Measurements from ENCODE around the gene NDUFS6. TPM values are rescaled to one million over a fixed set of nuclear protein-coding genes. Genes with fewer than 3 reads are reported as not detected.

NDUFS6 gene
- total and polyA plus RNA-seq, 2 of the 8 experiments (the other 6 are each of a cell fraction or from before 2014, with no cell fraction given) = 72.7 to 191 TPM

DNA sequence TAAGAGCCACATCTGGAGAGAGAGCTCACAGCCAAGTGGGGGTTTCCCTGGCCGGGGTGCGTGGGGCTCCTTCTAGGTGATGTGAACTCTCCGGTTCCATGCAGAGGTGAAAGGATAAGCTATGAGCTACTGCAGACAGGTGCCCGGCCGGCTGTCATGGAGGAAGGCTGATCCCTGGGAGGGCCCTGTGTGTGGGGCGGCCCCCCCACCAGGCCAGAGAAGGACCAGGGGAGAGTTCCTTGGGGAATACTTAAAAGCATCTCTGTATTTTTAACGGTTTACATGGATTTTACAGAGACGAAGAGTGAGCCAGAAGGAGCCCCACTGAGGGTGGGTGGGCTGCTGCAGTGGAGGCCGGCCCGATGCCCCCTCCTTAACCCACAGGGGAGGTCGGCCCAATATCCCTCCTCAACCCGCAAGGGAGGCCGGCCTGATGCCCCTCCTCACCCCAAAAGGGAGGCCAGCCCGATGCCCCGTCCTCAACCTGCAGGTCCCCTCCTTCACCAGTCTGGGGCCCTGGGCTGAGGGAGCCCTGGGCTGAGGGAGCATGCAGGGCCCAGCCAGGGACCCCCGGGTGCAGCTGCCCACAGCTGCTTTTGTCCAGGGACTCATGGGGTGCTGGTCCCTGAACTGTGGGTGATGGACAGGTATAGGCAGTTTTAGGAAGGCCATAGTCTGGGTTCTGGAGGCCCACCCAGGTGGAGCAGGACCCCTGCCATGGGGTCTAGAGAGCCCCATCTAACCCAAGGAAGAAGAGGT, 33.5 kb upstream of the NDUFS6 start (continued):
- TF ChIP-seq CTBP2 (IDR thresholded peaks at IDR 0.05; ENCODE audit: borderline replicate concordance, insufficient read depth, insufficient read length, low read length) = no peak
- TF ChIP-seq NANOG (IDR thresholded peaks at IDR 0.05; ENCODE audit: insufficient read depth, low read depth, low read length, poor library complexity, severe bottlenecking) = no peak
- TF ChIP-seq SIRT6 (IDR thresholded peaks at IDR 0.05; ENCODE audit: low read length) = no peak
- TF ChIP-seq TEAD4 (IDR thresholded peaks at IDR 0.05; ENCODE audit: low read depth, low read length) = no peak
- TF ChIP-seq, protein P1, sequence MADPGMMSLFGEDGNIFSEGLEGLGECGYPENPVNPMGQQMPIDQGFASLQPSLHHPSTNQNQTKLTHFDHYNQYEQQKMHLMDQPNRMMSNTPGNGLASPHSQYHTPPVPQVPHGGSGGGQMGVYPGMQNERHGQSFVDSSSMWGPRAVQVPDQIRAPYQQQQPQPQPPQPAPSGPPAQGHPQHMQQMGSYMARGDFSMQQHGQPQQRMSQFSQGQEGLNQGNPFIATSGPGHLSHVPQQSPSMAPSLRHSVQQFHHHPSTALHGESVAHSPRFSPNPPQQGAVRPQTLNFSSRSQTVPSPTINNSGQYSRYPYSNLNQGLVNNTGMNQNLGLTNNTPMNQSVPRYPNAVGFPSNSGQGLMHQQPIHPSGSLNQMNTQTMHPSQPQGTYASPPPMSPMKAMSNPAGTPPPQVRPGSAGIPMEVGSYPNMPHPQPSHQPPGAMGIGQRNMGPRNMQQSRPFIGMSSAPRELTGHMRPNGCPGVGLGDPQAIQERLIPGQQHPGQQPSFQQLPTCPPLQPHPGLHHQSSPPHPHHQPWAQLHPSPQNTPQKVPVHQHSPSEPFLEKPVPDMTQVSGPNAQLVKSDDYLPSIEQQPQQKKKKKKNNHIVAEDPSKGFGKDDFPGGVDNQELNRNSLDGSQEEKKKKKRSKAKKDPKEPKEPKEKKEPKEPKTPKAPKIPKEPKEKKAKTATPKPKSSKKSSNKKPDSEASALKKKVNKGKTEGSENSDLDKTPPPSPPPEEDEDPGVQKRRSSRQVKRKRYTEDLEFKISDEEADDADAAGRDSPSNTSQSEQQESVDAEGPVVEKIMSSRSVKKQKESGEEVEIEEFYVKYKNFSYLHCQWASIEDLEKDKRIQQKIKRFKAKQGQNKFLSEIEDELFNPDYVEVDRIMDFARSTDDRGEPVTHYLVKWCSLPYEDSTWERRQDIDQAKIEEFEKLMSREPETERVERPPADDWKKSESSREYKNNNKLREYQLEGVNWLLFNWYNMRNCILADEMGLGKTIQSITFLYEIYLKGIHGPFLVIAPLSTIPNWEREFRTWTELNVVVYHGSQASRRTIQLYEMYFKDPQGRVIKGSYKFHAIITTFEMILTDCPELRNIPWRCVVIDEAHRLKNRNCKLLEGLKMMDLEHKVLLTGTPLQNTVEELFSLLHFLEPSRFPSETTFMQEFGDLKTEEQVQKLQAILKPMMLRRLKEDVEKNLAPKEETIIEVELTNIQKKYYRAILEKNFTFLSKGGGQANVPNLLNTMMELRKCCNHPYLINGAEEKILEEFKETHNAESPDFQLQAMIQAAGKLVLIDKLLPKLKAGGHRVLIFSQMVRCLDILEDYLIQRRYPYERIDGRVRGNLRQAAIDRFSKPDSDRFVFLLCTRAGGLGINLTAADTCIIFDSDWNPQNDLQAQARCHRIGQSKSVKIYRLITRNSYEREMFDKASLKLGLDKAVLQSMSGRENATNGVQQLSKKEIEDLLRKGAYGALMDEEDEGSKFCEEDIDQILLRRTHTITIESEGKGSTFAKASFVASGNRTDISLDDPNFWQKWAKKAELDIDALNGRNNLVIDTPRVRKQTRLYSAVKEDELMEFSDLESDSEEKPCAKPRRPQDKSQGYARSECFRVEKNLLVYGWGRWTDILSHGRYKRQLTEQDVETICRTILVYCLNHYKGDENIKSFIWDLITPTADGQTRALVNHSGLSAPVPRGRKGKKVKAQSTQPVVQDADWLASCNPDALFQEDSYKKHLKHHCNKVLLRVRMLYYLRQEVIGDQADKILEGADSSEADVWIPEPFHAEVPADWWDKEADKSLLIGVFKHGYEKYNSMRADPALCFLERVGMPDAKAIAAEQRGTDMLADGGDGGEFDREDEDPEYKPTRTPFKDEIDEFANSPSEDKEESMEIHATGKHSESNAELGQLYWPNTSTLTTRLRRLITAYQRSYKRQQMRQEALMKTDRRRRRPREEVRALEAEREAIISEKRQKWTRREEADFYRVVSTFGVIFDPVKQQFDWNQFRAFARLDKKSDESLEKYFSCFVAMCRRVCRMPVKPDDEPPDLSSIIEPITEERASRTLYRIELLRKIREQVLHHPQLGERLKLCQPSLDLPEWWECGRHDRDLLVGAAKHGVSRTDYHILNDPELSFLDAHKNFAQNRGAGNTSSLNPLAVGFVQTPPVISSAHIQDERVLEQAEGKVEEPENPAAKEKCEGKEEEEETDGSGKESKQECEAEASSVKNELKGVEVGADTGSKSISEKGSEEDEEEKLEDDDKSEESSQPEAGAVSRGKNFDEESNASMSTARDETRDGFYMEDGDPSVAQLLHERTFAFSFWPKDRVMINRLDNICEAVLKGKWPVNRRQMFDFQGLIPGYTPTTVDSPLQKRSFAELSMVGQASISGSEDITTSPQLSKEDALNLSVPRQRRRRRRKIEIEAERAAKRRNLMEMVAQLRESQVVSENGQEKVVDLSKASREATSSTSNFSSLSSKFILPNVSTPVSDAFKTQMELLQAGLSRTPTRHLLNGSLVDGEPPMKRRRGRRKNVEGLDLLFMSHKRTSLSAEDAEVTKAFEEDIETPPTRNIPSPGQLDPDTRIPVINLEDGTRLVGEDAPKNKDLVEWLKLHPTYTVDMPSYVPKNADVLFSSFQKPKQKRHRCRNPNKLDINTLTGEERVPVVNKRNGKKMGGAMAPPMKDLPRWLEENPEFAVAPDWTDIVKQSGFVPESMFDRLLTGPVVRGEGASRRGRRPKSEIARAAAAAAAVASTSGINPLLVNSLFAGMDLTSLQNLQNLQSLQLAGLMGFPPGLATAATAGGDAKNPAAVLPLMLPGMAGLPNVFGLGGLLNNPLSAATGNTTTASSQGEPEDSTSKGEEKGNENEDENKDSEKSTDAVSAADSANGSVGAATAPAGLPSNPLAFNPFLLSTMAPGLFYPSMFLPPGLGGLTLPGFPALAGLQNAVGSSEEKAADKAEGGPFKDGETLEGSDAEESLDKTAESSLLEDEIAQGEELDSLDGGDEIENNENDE (IDR thresholded peaks at IDR 0.05; ENCODE audit: insufficient replicate concordance, low read length) = no peak
- TF ChIP-seq BRCA1 (IDR thresholded peaks at IDR 0.05; ENCODE audit: low read depth, low read length) = no peak
- no peak for TF ChIP-seq RFX5 (IDR thresholded peaks at IDR 0.05; ENCODE audit: borderline replicate concordance, low read depth, low read length)
- TF ChIP-seq CBX5 (IDR thresholded peaks at IDR 0.05; ENCODE audit: low read depth, low read length) = no peak
